Lung (tissue), 12 donors: ENCODE measurements around the gene ASB8. TPM values are rescaled to one million over a fixed set of nuclear protein-coding genes. Genes with fewer than 3 reads are reported as not detected.
A peak's percentile ranks its signal among the peaks of the same experiment; 100 is the strongest.

Source experiments
- ATAC-seq: fragments of 200-7000 bp; cut with Tn5 transposase; one replicate; pipeline ENCODE4 v1.9.1; 2020; ENCODE audit warnings: moderate number of reproducible peaks; ENCODE audit not compliant: insufficient read depth, low FRiP score
- DNase-seq, 3 donors: peaks; one replicate each; pipeline ENCODE4 v3.0.0-alpha.2; 2013 to 2017
- H3K27ac ChIP-seq, 2 donors: one replicate each; pipeline ENCODE4 v1.5.1; 2013; ENCODE audit warnings: mild to moderate bottlenecking in 2 of 2, moderate library complexity in 2 of 2, control low read depth in 1 of 2, inconsistent platforms in 1 of 2, low read depth in 1 of 2, low read length in 1 of 2
- H3K27me3 ChIP-seq, 3 donors: one replicate each; pipeline ENCODE4 v1.5.1; 2013; ENCODE audit warnings: low read length in 2 of 3; ENCODE audit not compliant: control insufficient read depth in 3 of 3, insufficient read depth in 3 of 3
- H3K36me3 ChIP-seq, 4 donors: one replicate each; pipeline ENCODE4 v1.5.1; 2013; ENCODE audit warnings: low read length in 4 of 4, mild to moderate bottlenecking in 1 of 4, moderate library complexity in 1 of 4; ENCODE audit not compliant: control insufficient read depth in 4 of 4, insufficient read depth in 4 of 4
- H3K4me1 ChIP-seq, 5 donors: one replicate each; pipeline ENCODE4 v1.5.1; 2013; ENCODE audit warnings: low read length in 5 of 5, mild to moderate bottlenecking in 2 of 5, moderate library complexity in 1 of 5; ENCODE audit not compliant: control insufficient read depth in 5 of 5, insufficient read depth in 5 of 5
- H3K4me3 ChIP-seq: one replicate; pipeline ENCODE4 v1.5.1; 2013; ENCODE audit warnings: mild to moderate bottlenecking, control low read depth, moderate library complexity
- H3K9ac ChIP-seq, 2 donors: one replicate each; pipeline ENCODE4 v1.5.1; 2013; ENCODE audit warnings: low read length in 2 of 2, control low read depth in 1 of 2; ENCODE audit not compliant: insufficient read depth in 1 of 2
- H3K9me3 ChIP-seq, 4 donors: one replicate each; pipeline ENCODE4 v1.5.1; 2013; ENCODE audit warnings: low read length in 3 of 4, mild to moderate bottlenecking in 1 of 4, moderate library complexity in 1 of 4; ENCODE audit not compliant: control insufficient read depth in 4 of 4, insufficient read depth in 3 of 4
- CTCF ChIP-seq: IDR thresholded peaks from 2 replicates; pipeline ENCODE4 v1.5.1; 2012; ENCODE audit warnings: mild to moderate bottlenecking; ENCODE audit errors: control extremely low read depth, extremely low read depth
- WGBS, 2 donors: extraction: QIAGEN DNeasy Blood & Tissue Kit; methylation state at CpG; one replicate each; pipeline ENCODE4 v1.1.7; 2013; 5-methylcytosine and 5-hydroxymethylcytosine counted together
- polyA plus RNA-seq, 2 donors: library from polyadenylated mRNA; stranded (reverse); fragments of 200-250 nt; gene quantifications; one replicate each; pipeline ENCODE4 v1.2.1, GENCODE V29; 2013
- total RNA-seq, 2 donors: library from RNA; depleted of rRNA in 1 of 2; stranded (reverse); fragments of >200 nt in 1 of 2; gene quantifications; one replicate each; pipeline ENCODE4 v1.2.1, GENCODE V29; 2014 to 2021
- donor health status: control.
- donor health status: control.
- donor health status: Bipolar disorder and iron deficiency.
- donor health status: healthy.
- donor health status: DM: yes; HTN: yes; CAD: no.

The ASB8 gene
- total and polyA plus RNA-seq, 4 donors, result 12.0 to 55.1 (median 26.9) TPM

- Histone ChIP-seq H3K27ac (no peak overlapping the region), H3K4me3 (no peak overlapping the region), H3K36me3 (peaks cover 0 to 5% (median 2%) of the 10 kb centered on the region in 4 donors), H3K27me3 (no peaks in the 10 kb centered on the region), H3K9me3 (peaks cover 0 to 8% (median 4%) of the 10 kb centered on the region in 4 donors), H3K4me1 (peaks cover 0 to 28% (median 6%) of the 10 kb centered on the region in 5 donors), H3K9ac (no peak overlapping the region)
- no peak for ATAC-seq
- no peak for TF ChIP-seq CTCF
- 65 to 89% methylated on average over 3 of the region's 3 CpGs for WGBS, 2 donors
- no peak for DNase-seq
Observed at GRCh38 chr12:48201516-48201915, 44.2 kb upstream of the ASB8 start.

- 80 to 81% methylated on average over 3 of the region's 3 CpGs for WGBS, 2 donors
- no peak for TF ChIP-seq CTCF
- Histone ChIP-seq H3K4me1 (peaks cover 0 to 28% (median 6%) of the 10 kb centered on the region in 5 donors), H3K9me3 (peaks cover 0 to 5% (median 4%) of the 10 kb centered on the region in 4 donors), H3K27me3 (no peaks in the 10 kb centered on the region), H3K9ac (no peak overlapping the region), H3K27ac (no peak overlapping the region), H3K4me3 (no peak overlapping the region), H3K36me3 (peaks cover 0 to 5% (median 2%) of the 10 kb centered on the region in 4 donors)
- DNase-seq, result no peak
- no peak for ATAC-seq
Observed at GRCh38 chr12:48201091-48201490, 43.8 kb upstream of the ASB8 start.

GRCh38 chr12:48199774-48200221, 42.5 kb upstream of the ASB8 start:
- Histone ChIP-seq H3K4me1 (peaks cover 0 to 28% (median 6%) of the 10 kb centered on the region in 5 donors), H3K27ac (peak overlapping the region; percentile 76 to 98), H3K9ac (peak overlapping the region in 1 of 2 donors; percentile 62), H3K4me3 (no peak overlapping the region), H3K36me3 (peaks cover 0 to 4% (median under 1%) of the 10 kb centered on the region in 4 donors), H3K9me3 (peaks cover 0 to 5% (median 1%) of the 10 kb centered on the region in 4 donors), H3K27me3 (no peaks in the 10 kb centered on the region)
- peak; percentile 27 to 80 (median 71) for DNase-seq
- no peak for TF ChIP-seq CTCF
- 19 to 36% methylated on average over 3 of the region's 3 CpGs for WGBS, 2 donors
- ATAC-seq, result no peak

GRCh38 chr12:48198985-48199384, 41.7 kb upstream of the ASB8 start:
- Histone ChIP-seq H3K9ac (peak overlapping the region in 1 of 2 donors; percentile 97), H3K36me3 (no peaks in the 10 kb centered on the region), H3K4me1 (peaks cover 0 to 28% (median 6%) of the 10 kb centered on the region in 5 donors), H3K9me3 (peaks cover 0 to 5% (median 0%) of the 10 kb centered on the region in 4 donors), H3K4me3 (peak overlapping the region; percentile 76), H3K27me3 (no peaks in the 10 kb centered on the region), H3K27ac (peak overlapping the region; percentile 98 to 100)
- no peak for ATAC-seq
- no peak for DNase-seq
- WGBS, 2 donors, result 44 to 61% methylated on average over 10 of the region's 10 CpGs
- no peak for TF ChIP-seq CTCF
